GM18861 (cell line): ENCODE results near the gene FAM131A.

Source experiments
- ATAC-seq: cut with Tn5 transposase; IDR thresholded peaks from one replicate; pipeline ENCODE4 v1.9.1; 2021; ENCODE audit not compliant: unreplicated experiment

Gene FAM131A

GRCh38 chr3:184316792-184317191 lies 20.6 kb upstream of the FAM131A start:
- no peak for ATAC-seq

DNA sequence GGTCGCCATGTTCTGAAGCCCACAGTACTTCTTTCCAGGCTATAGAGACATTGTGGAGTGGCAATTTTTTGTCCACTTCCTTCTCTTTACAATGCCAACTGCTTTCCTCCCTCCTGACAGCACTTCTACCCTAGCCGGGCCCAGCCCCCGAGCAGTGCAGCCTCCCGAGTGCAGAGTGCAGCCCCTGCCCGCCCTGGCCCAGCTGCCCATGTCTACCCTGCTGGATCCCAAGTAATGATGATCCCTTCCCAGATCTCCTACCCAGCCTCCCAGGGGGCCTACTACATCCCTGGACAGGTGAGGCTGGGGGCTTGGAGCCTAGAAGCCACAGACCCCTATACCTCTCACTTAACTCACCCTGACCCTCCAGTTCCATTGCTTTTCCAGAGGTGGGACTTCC lies 20.2 kb upstream of the FAM131A start:
- no peak for ATAC-seq

GRCh38 chr3:184320104-184320445 lies 17.3 kb upstream of the FAM131A start:
- no peak for ATAC-seq

DNA sequence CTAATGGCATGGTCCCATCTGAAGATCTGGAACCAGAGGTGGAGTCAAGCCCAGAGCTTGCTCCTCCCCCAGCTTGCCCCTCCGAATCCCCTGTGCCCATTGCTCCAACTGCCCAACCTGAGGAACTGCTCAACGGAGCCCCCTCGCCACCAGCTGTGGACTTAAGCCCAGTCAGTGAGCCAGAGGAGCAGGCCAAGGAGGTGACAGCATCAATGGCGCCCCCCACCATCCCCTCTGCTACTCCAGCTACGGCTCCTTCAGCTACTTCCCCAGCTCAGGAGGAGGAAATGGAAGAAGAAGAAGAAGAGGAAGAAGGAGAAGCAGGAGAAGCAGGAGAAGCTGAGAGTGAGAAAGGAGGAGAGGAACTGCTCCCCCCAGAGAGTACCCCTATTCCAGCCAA lies 15.7 kb upstream of the FAM131A start:
- ATAC-seq: no peak

GRCh38 chr3:184322731-184323487 lies 14.5 kb upstream of the FAM131A start:
- ATAC-seq: no peak

DNA sequence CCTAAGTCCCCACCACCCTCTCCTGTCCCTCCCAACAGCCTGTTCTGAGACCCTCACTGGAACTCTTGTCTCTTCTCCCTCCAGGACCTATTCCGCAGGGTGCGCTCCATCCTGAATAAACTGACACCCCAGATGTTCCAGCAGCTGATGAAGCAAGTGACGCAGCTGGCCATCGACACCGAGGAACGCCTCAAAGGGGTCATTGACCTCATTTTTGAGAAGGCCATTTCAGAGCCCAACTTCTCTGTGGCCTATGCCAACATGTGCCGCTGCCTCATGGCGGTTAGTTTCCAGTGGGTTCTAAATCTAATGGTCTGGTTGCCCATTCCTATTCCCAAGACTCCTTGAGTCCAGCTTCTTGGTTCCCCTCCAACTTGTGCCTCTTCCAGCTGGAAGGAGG lies 13.7 kb upstream of the FAM131A start:
- ATAC-seq: no peak

DNA sequence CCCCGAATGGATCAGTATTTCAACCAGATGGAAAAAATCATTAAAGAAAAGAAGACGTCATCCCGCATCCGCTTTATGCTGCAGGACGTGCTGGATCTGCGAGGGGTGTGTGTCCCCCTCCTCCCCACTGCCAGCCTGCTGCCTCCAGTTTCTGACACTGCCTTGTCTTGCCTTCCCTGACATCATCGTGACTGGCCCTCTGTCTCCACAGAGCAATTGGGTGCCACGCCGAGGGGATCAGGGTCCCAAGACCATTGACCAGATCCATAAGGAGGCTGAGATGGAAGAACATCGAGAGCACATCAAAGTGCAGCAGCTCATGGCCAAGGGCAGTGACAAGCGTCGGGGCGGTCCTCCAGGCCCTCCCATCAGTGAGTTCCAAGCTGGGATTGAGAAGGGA lies 12.1 kb upstream of the FAM131A start:
- ATAC-seq: no peak

- ATAC-seq: no peak
Measured at GRCh38 chr3:184325715-184326369, 11.6 kb upstream of the FAM131A start.

GRCh38 chr3:184327171-184327570 lies 10.2 kb upstream of the FAM131A start:
- no peak for ATAC-seq

DNA sequence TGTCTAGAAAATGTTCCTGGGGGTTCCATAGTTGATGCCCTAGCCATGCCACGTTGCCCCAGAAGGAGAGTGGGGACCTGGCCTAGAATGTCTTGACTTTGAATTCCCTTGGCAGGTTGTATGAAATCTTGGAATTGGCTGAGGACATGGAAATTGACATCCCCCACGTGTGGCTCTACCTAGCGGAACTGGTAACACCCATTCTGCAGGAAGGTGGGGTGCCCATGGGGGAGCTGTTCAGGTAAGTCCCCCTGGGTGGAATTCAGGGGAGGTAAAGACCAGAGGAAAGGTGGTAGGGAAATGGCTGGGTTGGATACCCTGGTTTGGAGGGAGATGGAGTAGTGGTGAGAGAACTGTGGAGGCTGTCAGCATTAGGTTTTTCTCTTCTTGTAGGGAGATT lies 8.9 kb upstream of the FAM131A start:
- no peak for ATAC-seq

DNA sequence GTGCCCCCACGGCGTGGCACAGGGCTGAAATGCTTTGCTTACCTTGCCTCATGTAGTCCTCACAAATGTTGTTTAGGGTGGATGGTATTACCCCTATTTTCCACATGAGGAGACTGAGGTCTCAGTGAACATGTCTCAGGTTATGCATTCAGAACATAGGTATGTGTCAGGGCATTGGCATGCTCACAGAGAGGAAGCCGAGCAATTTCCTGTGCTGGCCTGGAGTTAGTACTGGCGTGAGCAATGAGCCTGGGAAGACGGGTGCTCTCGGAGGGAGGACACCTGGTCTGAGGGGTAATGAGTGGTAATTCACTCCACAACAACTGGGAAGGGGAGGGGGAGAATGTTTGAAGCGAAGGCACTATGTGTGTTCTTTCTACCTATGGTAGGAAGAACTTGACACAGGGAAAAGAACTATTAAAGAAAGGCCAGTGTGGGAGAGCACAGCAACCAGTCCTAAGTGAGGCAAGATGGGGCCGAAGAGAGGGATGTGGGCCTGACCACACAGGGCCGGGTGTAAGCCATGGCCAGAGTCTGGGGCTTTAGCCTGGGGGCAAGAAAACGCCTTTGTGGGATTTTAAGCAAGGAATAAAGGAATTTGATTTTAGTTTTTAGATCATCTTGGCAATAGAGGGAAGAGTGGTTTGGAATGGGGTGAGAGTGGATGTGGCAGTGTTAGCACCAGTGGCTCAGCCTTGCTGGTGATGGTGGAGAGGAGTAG lies 4.9 kb upstream of the FAM131A start:
- no peak for ATAC-seq

DNA sequence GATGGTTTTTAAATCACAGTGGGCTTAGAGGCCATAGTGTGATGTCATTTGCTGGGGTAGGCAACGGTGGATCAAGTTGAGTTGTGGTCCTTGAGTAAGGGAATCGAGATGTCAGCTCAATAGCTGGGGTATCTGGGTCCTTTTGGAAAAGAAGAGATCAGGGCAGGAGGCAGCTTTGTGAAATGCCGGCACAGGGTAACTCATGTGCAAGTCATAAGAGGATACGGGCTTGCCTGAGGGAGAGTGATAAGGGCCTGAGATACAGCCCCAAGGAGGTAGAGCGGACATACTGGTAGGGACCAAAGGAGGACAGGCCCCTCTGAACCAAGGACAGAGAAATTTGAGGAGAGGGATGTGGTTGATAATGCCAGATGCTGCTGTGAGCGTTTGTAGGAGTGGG lies 4.2 kb upstream of the FAM131A start:
- no peak for ATAC-seq

DNA sequence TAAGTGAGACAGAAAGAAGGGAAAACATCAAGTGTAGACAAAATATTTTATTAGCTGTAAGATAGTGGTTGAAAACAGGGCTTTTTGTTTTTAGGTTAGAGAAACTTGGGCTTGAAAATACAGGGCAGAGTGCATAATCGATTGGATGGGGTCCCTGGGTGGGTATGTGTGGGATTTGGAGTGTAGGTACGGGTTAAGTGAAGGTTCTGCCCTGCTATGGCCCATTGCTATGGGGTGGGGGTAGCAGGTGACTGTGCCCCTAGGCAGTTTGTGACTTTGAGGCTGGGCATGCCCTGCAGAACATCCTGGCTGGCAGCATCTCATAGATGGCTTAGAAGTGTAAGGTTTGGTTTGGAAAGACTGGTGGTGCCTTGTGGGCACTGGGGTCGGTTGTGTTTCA lies 3.7 kb upstream of the FAM131A start:
- no peak for ATAC-seq

GRCh38 chr3:184334470-184335158 lies 2.8 kb upstream of the FAM131A start:
- ATAC-seq: no peak

DNA sequence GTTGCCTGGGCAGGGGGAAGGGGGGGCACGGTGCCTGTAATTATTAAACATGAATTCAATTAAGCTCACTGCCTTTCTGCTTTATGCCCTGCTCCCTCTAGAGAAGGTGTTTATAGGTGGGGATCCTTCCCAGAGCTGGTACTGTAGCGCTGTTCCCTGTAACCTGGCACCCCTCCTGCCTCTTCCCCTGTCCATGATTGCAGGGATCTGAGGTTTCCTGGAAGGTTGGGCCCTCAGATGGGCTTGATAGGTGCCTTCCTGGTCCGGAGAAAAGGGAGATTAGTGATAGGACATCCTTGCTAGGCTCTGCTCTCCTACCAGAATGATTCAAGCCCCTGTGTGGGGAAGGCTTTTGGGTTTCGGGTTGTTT lies 2.1 kb upstream of the FAM131A start:
- no peak for ATAC-seq

GRCh38 chr3:184335661-184336546 lies 1.5 kb upstream of the FAM131A start:
- ATAC-seq: peak; percentile 65

- no peak for ATAC-seq
Measured at GRCh38 chr3:184336547-184337398, 627 bp upstream of the FAM131A start.

GRCh38 chr3:184337981-184338380 lies 581 bp downstream of the FAM131A start:
- no peak for ATAC-seq

- ATAC-seq: no peak
Measured at GRCh38 chr3:184338511-184338945, 1.1 kb downstream of the FAM131A start.

GRCh38 chr3:184339001-184339400 lies 1.6 kb downstream of the FAM131A start:
- no peak for ATAC-seq
